ENCODE data around the gene C10orf90.

C10orf90 gene

DNA sequence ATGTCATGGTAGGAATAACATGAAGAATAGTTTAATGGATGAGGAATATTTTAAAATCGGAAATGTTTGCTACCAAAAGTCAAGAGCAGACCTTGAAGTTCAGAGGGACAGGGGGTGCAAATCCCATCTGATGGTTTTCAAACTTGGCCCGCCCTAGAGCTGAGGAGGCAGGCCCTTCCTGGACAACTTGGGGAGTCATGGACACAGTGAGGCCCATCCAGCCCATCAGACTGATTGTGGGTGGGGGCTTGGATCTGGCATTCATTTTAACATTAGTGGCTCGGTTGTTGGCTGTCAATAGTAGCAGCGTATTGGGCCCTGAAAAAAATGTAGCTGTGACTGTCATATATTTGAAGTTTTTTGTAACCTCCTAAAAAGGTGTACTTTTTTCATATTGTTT, 2.0 kb downstream of the C10orf90 start:
- Histone ChIP-seq H3K4me2 (ENCODE audit: low read depth, low read length, poor library complexity, severe bottlenecking) (no peak overlapping the region), H3K36me3 (ENCODE audit: insufficient read depth, low read length) (no peaks in the 10 kb centered on the region), H3K9me3 (ENCODE audit: insufficient read depth, low read depth, low read length) (peaks cover 10% of the 10 kb centered on the region), H3K79me2 (ENCODE audit: insufficient read depth, low read length) (no peaks in the 10 kb centered on the region), H4K20me1 (ENCODE audit: insufficient read depth, low read length, poor library complexity, severe bottlenecking) (no peaks in the 10 kb centered on the region), H3K9me2 (replicated peaks; ENCODE audit: low read depth, low read length) (no peaks in the 10 kb centered on the region), H3K4me3 (ENCODE audit: low read length, poor library complexity, severe bottlenecking) (no peak overlapping the region), H2AFZ (ENCODE audit: low read length) (no peak overlapping the region), H3K27me3 (ENCODE audit: insufficient read depth, low read length, poor library complexity, severe bottlenecking) (no peaks in the 10 kb centered on the region), H3F3A (ENCODE audit: low read depth) (no peaks in the 10 kb centered on the region), H3K4me1 (ENCODE audit: insufficient read depth, low read length, poor library complexity, severe bottlenecking) (no peaks in the 10 kb centered on the region), H3K9ac (ENCODE audit: low read depth, low read length, poor library complexity, severe bottlenecking) (no peak overlapping the region)
- no peak for TF ChIP-seq EZH2phosphoT487 (IDR thresholded peaks at IDR 0.05; ENCODE audit: borderline replicate concordance)
- TF ChIP-seq, protein P1, sequence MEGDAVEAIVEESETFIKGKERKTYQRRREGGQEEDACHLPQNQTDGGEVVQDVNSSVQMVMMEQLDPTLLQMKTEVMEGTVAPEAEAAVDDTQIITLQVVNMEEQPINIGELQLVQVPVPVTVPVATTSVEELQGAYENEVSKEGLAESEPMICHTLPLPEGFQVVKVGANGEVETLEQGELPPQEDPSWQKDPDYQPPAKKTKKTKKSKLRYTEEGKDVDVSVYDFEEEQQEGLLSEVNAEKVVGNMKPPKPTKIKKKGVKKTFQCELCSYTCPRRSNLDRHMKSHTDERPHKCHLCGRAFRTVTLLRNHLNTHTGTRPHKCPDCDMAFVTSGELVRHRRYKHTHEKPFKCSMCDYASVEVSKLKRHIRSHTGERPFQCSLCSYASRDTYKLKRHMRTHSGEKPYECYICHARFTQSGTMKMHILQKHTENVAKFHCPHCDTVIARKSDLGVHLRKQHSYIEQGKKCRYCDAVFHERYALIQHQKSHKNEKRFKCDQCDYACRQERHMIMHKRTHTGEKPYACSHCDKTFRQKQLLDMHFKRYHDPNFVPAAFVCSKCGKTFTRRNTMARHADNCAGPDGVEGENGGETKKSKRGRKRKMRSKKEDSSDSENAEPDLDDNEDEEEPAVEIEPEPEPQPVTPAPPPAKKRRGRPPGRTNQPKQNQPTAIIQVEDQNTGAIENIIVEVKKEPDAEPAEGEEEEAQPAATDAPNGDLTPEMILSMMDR (conservative IDR thresholded peaks at IDR 0.05; ENCODE audit: low read length): no peak

DNA sequence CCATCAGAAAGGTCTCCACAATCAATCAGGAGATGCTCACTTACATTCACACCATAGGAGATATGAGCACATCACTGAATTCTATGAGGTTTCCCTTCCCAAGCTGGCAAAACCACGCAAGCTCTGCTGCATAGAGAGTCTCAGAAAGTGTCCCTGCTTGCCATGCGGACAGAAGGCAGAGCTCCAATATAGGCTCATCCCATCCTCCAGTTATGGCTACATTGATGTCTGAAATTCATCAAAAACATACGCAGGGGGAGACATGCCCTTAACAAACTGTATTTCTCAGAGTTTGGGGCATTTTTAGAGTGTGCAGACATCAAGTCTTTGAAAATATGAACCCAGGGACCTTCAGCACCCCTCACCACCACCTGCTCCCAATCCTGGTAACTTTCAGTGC, 2.9 kb downstream of the C10orf90 start:
- Histone ChIP-seq H3K4me3 (ENCODE audit: low read length, poor library complexity, severe bottlenecking) (no peak overlapping the region), H3K9me3 (ENCODE audit: insufficient read depth, low read depth, low read length) (peaks cover 10% of the 10 kb centered on the region), H3K79me2 (ENCODE audit: insufficient read depth, low read length) (no peaks in the 10 kb centered on the region), H3F3A (ENCODE audit: low read depth) (no peaks in the 10 kb centered on the region), H3K9ac (ENCODE audit: low read depth, low read length, poor library complexity, severe bottlenecking) (no peak overlapping the region), H3K4me2 (ENCODE audit: low read depth, low read length, poor library complexity, severe bottlenecking) (no peak overlapping the region), H4K20me1 (ENCODE audit: insufficient read depth, low read length, poor library complexity, severe bottlenecking) (no peaks in the 10 kb centered on the region), H3K4me1 (ENCODE audit: insufficient read depth, low read length, poor library complexity, severe bottlenecking) (no peaks in the 10 kb centered on the region), H3K36me3 (ENCODE audit: insufficient read depth, low read length) (no peaks in the 10 kb centered on the region), H2AFZ (ENCODE audit: low read length) (no peak overlapping the region), H3K9me2 (replicated peaks; ENCODE audit: low read depth, low read length) (no peaks in the 10 kb centered on the region), H3K27me3 (ENCODE audit: insufficient read depth, low read length, poor library complexity, severe bottlenecking) (no peaks in the 10 kb centered on the region)
- TF ChIP-seq, protein P1 (conservative IDR thresholded peaks at IDR 0.05; ENCODE audit: low read length): no peak
- no peak for TF ChIP-seq EZH2phosphoT487 (IDR thresholded peaks at IDR 0.05; ENCODE audit: borderline replicate concordance)

GRCh38 chr10:126665207-126665606, 5.3 kb downstream of the C10orf90 start:
- H3K9me3 ChIP-seq (ENCODE audit: insufficient read depth, low read depth, low read length): peaks cover 6% of the 10 kb centered on the region
- H3K4me1 ChIP-seq (ENCODE audit: insufficient read depth, low read length, poor library complexity, severe bottlenecking): no peaks in the 10 kb centered on the region
- H3K4me3 ChIP-seq (ENCODE audit: low read length, poor library complexity, severe bottlenecking): no peak overlapping the region
- H3K79me2 ChIP-seq (ENCODE audit: insufficient read depth, low read length): no peaks in the 10 kb centered on the region
- no peaks in the 10 kb centered on the region for H3K36me3 ChIP-seq (ENCODE audit: insufficient read depth, low read length)
- no peak overlapping the region for H2AFZ ChIP-seq (ENCODE audit: low read length)
- no peaks in the 10 kb centered on the region for H3K9me2 ChIP-seq (replicated peaks; ENCODE audit: low read depth, low read length)
- H3K9ac ChIP-seq (ENCODE audit: low read depth, low read length, poor library complexity, severe bottlenecking): no peak overlapping the region
- no peak overlapping the region for H3K4me2 ChIP-seq (ENCODE audit: low read depth, low read length, poor library complexity, severe bottlenecking)
- no peaks in the 10 kb centered on the region for H3K27me3 ChIP-seq (ENCODE audit: insufficient read depth, low read length, poor library complexity, severe bottlenecking)
- no peaks in the 10 kb centered on the region for H4K20me1 ChIP-seq (ENCODE audit: insufficient read depth, low read length, poor library complexity, severe bottlenecking)
- TF ChIP-seq, protein P1 (conservative IDR thresholded peaks at IDR 0.05; ENCODE audit: low read length): no peak
- no peak for TF ChIP-seq EZH2phosphoT487 (IDR thresholded peaks at IDR 0.05; ENCODE audit: borderline replicate concordance)
- H3F3A ChIP-seq (ENCODE audit: low read depth): no peaks in the 10 kb centered on the region
